ENCODE measurements around the gene MCC.

Gene MCC

GRCh38 chr5:113172231-113172826 is 315.9 kb downstream of the MCC start:
- DNase-seq (ENCODE audit: low spot score): no peak

GRCh38 chr5:113171520-113171919 is 316.7 kb downstream of the MCC start:
- DNase-seq (ENCODE audit: low spot score): no peak

GRCh38 chr5:113170707-113171106 is 317.5 kb downstream of the MCC start:
- DNase-seq (ENCODE audit: low spot score): no peak

GRCh38 chr5:113169720-113170119 is 318.5 kb downstream of the MCC start:
- DNase-seq (ENCODE audit: low spot score): no peak

GRCh38 chr5:113167985-113168384 is 320.3 kb downstream of the MCC start:
- DNase-seq (ENCODE audit: low spot score): no peak

GRCh38 chr5:113166852-113167366 is 321.3 kb downstream of the MCC start:
- DNase-seq (ENCODE audit: low spot score): no peak

- no peak for DNase-seq (ENCODE audit: low spot score)
Measured at GRCh38 chr5:113166261-113166660, 322.0 kb downstream of the MCC start.

GRCh38 chr5:113164021-113164420 is 324.2 kb downstream of the MCC start:
- no peak for DNase-seq (ENCODE audit: low spot score)

- DNase-seq (ENCODE audit: low spot score): no peak
Measured at GRCh38 chr5:113163328-113163727, 324.9 kb downstream of the MCC start.

GRCh38 chr5:113162770-113163169 is 325.5 kb downstream of the MCC start:
- no peak for DNase-seq (ENCODE audit: low spot score)

- no peak for DNase-seq (ENCODE audit: low spot score)
Measured at GRCh38 chr5:113162208-113162607, 326.0 kb downstream of the MCC start.

- no peak for DNase-seq (ENCODE audit: low spot score)
Measured at GRCh38 chr5:113161806-113162205, 326.4 kb downstream of the MCC start.

GRCh38 chr5:113157886-113158285 is 330.4 kb downstream of the MCC start:
- DNase-seq (ENCODE audit: low spot score): no peak

- DNase-seq (ENCODE audit: low spot score): no peak
Measured at GRCh38 chr5:113156271-113156877, 331.9 kb downstream of the MCC start.

- no peak for DNase-seq (ENCODE audit: low spot score)
Measured at GRCh38 chr5:113153512-113154097, 334.6 kb downstream of the MCC start.

GRCh38 chr5:113152380-113152740 is 335.9 kb downstream of the MCC start:
- no peak for DNase-seq (ENCODE audit: low spot score)

- no peak for DNase-seq (ENCODE audit: low spot score)
Measured at GRCh38 chr5:113151641-113152379, 336.4 kb downstream of the MCC start.

- DNase-seq (ENCODE audit: low spot score): no peak
Measured at GRCh38 chr5:113150821-113151220, 337.4 kb downstream of the MCC start.

GRCh38 chr5:113150221-113150620 is 338.0 kb downstream of the MCC start:
- no peak for DNase-seq (ENCODE audit: low spot score)

- DNase-seq (ENCODE audit: low spot score): no peak
Measured at GRCh38 chr5:113147537-113147936, 340.7 kb downstream of the MCC start.

GRCh38 chr5:113147101-113147508 is 341.1 kb downstream of the MCC start:
- no peak for DNase-seq (ENCODE audit: low spot score)

GRCh38 chr5:113145757-113146387 is 342.4 kb downstream of the MCC start:
- no peak for DNase-seq (ENCODE audit: low spot score)
